Upper lobe of left lung (tissue), 6 donors: ENCODE measurements around the gene CEBPB. TPM values are rescaled to one million over a fixed set of nuclear protein-coding genes. Genes with fewer than 3 reads are reported as not detected.

Source experiments
- ATAC-seq, 2 donors: fragments of 200-7000 bp; cut with Tn5 transposase; one replicate each; pipeline ENCODE4 v1.9.1; 2022; ENCODE audit warnings: mild to moderate bottlenecking in 2 of 2, moderate library complexity in 2 of 2; ENCODE audit not compliant: low FRiP score in 2 of 2
- DNase-seq, 2 donors: peaks; one replicate each; pipeline ENCODE4 v3.0.0-alpha.2; 2019 to 2020
- H3K27ac ChIP-seq, 4 donors: fragments of 200-600 bp; sonication (generic); one replicate each; pipeline ENCODE4 v1.5.1; 2016 to 2019
- H3K27me3 ChIP-seq, 4 donors: fragments of 200-600 bp; sonication (generic); one replicate each; pipeline ENCODE4 v1.5.1; 2017 to 2019
- H3K36me3 ChIP-seq, 4 donors: fragments of 200-600 bp; sonication (generic); one replicate each; pipeline ENCODE4 v1.5.1; 2016 to 2019
- H3K4me1 ChIP-seq, 4 donors: fragments of 200-600 bp; sonication (generic); one replicate each; pipeline ENCODE4 v1.5.1; 2018 to 2019
- H3K4me3 ChIP-seq, 4 donors: fragments of 200-600 bp; sonication (generic); one replicate each; pipeline ENCODE4 v1.5.1; 2017 to 2019; ENCODE audit warnings: mild to moderate bottlenecking in 2 of 4, moderate library complexity in 1 of 4
- H3K9me3 ChIP-seq, 4 donors: fragments of 200-600 bp; sonication (generic); one replicate each; pipeline ENCODE4 v1.5.1; 2018 to 2019
- CTCF ChIP-seq, 6 experiments: fragments of 450-650 bp in 4 of 6; fragments of 200-600 bp in 2 of 6; sonication (generic) in 2 of 6; IDR thresholded peaks; one replicate each; pipeline ENCODE4 v1.5.1; 2016 to 2019; ENCODE audit warnings: antibody characterized with exemption in 6 of 6
- EP300 ChIP-seq, 4 donors: sonication (generic); formaldehyde crosslinking; IDR thresholded peaks; one replicate each; pipeline ENCODE4 v1.5.1; 2017; ENCODE audit warnings: antibody characterized with exemption in 4 of 4, control low read depth in 2 of 4
- POLR2A ChIP-seq, 4 donors: fragments of 450-650 bp; IDR thresholded peaks; one replicate each; pipeline ENCODE4 v1.5.1; 2016 to 2017; ENCODE audit warnings: antibody characterized with exemption in 4 of 4, mild to moderate bottlenecking in 2 of 4
- POLR2AphosphoS5 ChIP-seq, 2 donors: sonication (generic); formaldehyde crosslinking; IDR thresholded peaks; one replicate each; pipeline ENCODE4 v1.5.1; 2017; ENCODE audit warnings: antibody characterized with exemption in 2 of 2
- WGBS, 2 donors: methylation state at CpG; one replicate each; pipeline ENCODE4 v1.1.5; 2017 to 2018; 5-methylcytosine and 5-hydroxymethylcytosine counted together
- total RNA-seq, 6 donors: library from RNA; depleted of rRNA in 4 of 6; stranded (reverse); fragments of >200 nt in 4 of 6; gene quantifications; one replicate each; pipeline versions ENCODE4 v1.1.0 to v1.2.1, GENCODE V29; 2016 to 2021
- donor health status: DM: no; HTN: no; CAD: no; lungs with moderate emphysema.
- donor health status: DM: no; HTN: yes; CAD: no; lungs with severe emphysema.

Gene CEBPB
- total RNA-seq, 6 donors from 2014 or later: 161 to 411 (median 292) TPM

GRCh38 chr20:50194831-50195523 is 4.3 kb downstream of the CEBPB start:
- no peak for ATAC-seq
- no peak for TF ChIP-seq CTCF (IDR thresholded peaks at IDR 0.05)
- peak in 1 of 4 donors; percentile 46 for TF ChIP-seq POLR2A (IDR thresholded peaks at IDR 0.05)
- no peak for TF ChIP-seq EP300 (IDR thresholded peaks at IDR 0.05)
- peak in 1 of 2 donors; percentile 63 for TF ChIP-seq POLR2AphosphoS5 (IDR thresholded peaks at IDR 0.05)
- Histone ChIP-seq H3K9me3 (no peaks in the 10 kb centered on the region), H3K4me1 (peaks cover 22 to 31% (median 26%) of the 10 kb centered on the region in 4 donors), H3K27ac (peak overlapping the region; percentile 98 to 100 (median 100)), H3K36me3 (peaks cover 0 to 48% (median 14%) of the 10 kb centered on the region in 4 donors), H3K27me3 (no peaks in the 10 kb centered on the region), H3K4me3 (peak overlapping the region in 3 of 4 donors; percentile 71 to 94 (median 80))
- peak in 1 of 2 donors; percentile 43 for DNase-seq
- 69 to 73% methylated on average over 8 of the region's 8 CpGs for WGBS, 2 donors

- no peak for DNase-seq
- Histone ChIP-seq H3K9me3 (no peaks in the 10 kb centered on the region), H3K4me1 (peaks cover 20 to 28% (median 23%) of the 10 kb centered on the region in 4 donors), H3K36me3 (peaks cover 0 to 48% (median 14%) of the 10 kb centered on the region in 4 donors), H3K27me3 (no peaks in the 10 kb centered on the region), H3K4me3 (peak overlapping the region in 1 of 4 donors; percentile 94), H3K27ac (peak overlapping the region in 3 of 4 donors; percentile 98 to 100 (median 99))
- TF ChIP-seq EP300 (IDR thresholded peaks at IDR 0.05) (no peak), POLR2A (IDR thresholded peaks at IDR 0.05) (no peak), CTCF (IDR thresholded peaks at IDR 0.05) (no peak), POLR2AphosphoS5 (IDR thresholded peaks at IDR 0.05) (no peak)
- WGBS, 2 donors: 80 to 82% methylated on average over 13 of the region's 13 CpGs
- ATAC-seq: no peak
Observed at GRCh38 chr20:50195524-50196120, 5.0 kb downstream of the CEBPB start.

- Histone ChIP-seq H3K36me3 (peaks cover 0 to 48% (median 14%) of the 10 kb centered on the region in 4 donors), H3K27me3 (no peaks in the 10 kb centered on the region), H3K27ac (peak overlapping the region in 3 of 4 donors; percentile 48 to 100 (median 99)), H3K4me1 (peaks cover 20 to 28% (median 23%) of the 10 kb centered on the region in 4 donors), H3K9me3 (no peaks in the 10 kb centered on the region), H3K4me3 (no peak overlapping the region)
- no peak for ATAC-seq
- WGBS, 2 donors: 78 to 92% methylated on average over 4 of the region's 4 CpGs
- no peak for DNase-seq
- no peak for TF ChIP-seq POLR2AphosphoS5 (IDR thresholded peaks at IDR 0.05)
- TF ChIP-seq CTCF (IDR thresholded peaks at IDR 0.05): no peak
- TF ChIP-seq POLR2A (IDR thresholded peaks at IDR 0.05): no peak
- no peak for TF ChIP-seq EP300 (IDR thresholded peaks at IDR 0.05)
Observed at GRCh38 chr20:50196248-50196647, 5.6 kb downstream of the CEBPB start.

GRCh38 chr20:50196896-50197295 is 6.3 kb downstream of the CEBPB start:
- Histone ChIP-seq H3K4me1 (peaks cover 20 to 28% (median 23%) of the 10 kb centered on the region in 4 donors), H3K27ac (peak overlapping the region; percentile 6 to 100 (median 24)), H3K9me3 (no peaks in the 10 kb centered on the region), H3K27me3 (no peaks in the 10 kb centered on the region), H3K36me3 (peaks cover 0 to 48% (median 14%) of the 10 kb centered on the region in 4 donors), H3K4me3 (no peak overlapping the region)
- 84 to 98% methylated on average over 6 of the region's 6 CpGs for WGBS, 2 donors
- ATAC-seq (no peak), DNase-seq (no peak)
- TF ChIP-seq POLR2A (IDR thresholded peaks at IDR 0.05): no peak
- TF ChIP-seq EP300 (IDR thresholded peaks at IDR 0.05): no peak
- TF ChIP-seq POLR2AphosphoS5 (IDR thresholded peaks at IDR 0.05): no peak

GRCh38 chr20:50197463-50198179 is 7.0 kb downstream of the CEBPB start:
- ATAC-seq: no peak
- H3K27ac ChIP-seq: peak overlapping the region; percentile 6 to 100 (median 24)

More at GRCh38 chr20:50197463-50198179, 7.0 kb downstream of the CEBPB start:
- Histone ChIP-seq H3K4me1 (peaks cover 20 to 28% (median 23%) of the 10 kb centered on the region in 4 donors), H3K4me3 (no peak overlapping the region), H3K36me3 (peaks cover 0 to 42% (median 14%) of the 10 kb centered on the region in 4 donors), H3K27me3 (no peaks in the 10 kb centered on the region), H3K9me3 (no peaks in the 10 kb centered on the region)
- DNase-seq: no peak
- WGBS, 2 donors: 64 to 73% methylated on average over 8 of the region's 10 CpGs
- TF ChIP-seq POLR2AphosphoS5 (IDR thresholded peaks at IDR 0.05) (no peak), POLR2A (IDR thresholded peaks at IDR 0.05) (no peak), CTCF (IDR thresholded peaks at IDR 0.05) (no peak), EP300 (IDR thresholded peaks at IDR 0.05) (no peak)
